GM12892 (cell line): Measurements from ENCODE around the gene PLXDC1.

ENCODE experiments used
- POLR2A ChIP-seq: IDR thresholded peaks from 2 replicates; pipeline ENCODE4 v1.6.1; 2011; ENCODE audit warnings: low read depth, low read length, control low read depth
- POLR2AphosphoS5 ChIP-seq: IDR thresholded peaks from 2 replicates; pipeline ENCODE4 v1.6.1; 2011; ENCODE audit warnings: low read depth, low read length, control low read depth

- TF ChIP-seq POLR2A (no peak), POLR2AphosphoS5 (no peak)
These were observed 78.1 kb downstream of the PLXDC1 start for GRCh38 chr17:39073353-39073752.
